ENCODE data around the gene CACNG6. TPM values are rescaled to one million over a fixed set of nuclear protein-coding genes. Genes with fewer than 3 reads are reported as not detected.

Gene CACNG6
- total and polyA plus RNA-seq, 2 donors (not counting 3 experiments of a cell fraction or from before 2014, with no cell fraction given) = 5.0 to 5.4 TPM

GRCh38 chr19:53998223-53998622 is 6.8 kb downstream of the CACNG6 start:
- no peak overlapping the region for H2AFZ ChIP-seq (ENCODE audit: low read depth, low read length)
- no peak overlapping the region for H3K27ac ChIP-seq (ENCODE audit: insufficient read depth, low read depth, low read length)
- CTCF ChIA-PET = interaction anchor here (1.8 kb wide), 1 partner anchor 26 kb away, joined by 7 read pairs; no protein-coding TSS in a partner anchor
- no peak for FAIRE-seq
- dilution Hi-C loops (cut with MboI; ENCODE audit: extremely low pct_ligation_motif_present, low sequenced_read_pairs) (no loop called here), intact Hi-C loops (cut with micrococcal nuclease) (no loop called here)
- no peak for TF ChIP-seq FOS (IDR thresholded peaks at IDR 0.05; ENCODE audit: borderline replicate concordance, insufficient read depth, low read length)
- no peak for TF ChIP-seq CTCF (IDR thresholded peaks at IDR 0.05; ENCODE audit: extremely low read depth in 1 of 2, insufficient read depth in 1 of 2, low read depth in 1 of 2, low read length in 2 of 2)
- no peak for TF ChIP-seq MYC (IDR thresholded peaks at IDR 0.05; ENCODE audit: low read depth, low read length)
- no peak for TF ChIP-seq GATA2 (IDR thresholded peaks at IDR 0.05; ENCODE audit: insufficient read depth, insufficient read length, low read depth, low read length)
- TF ChIP-seq POLR2AphosphoS5 (IDR thresholded peaks at IDR 0.05; ENCODE audit: insufficient read depth, low read depth, low read length) = no peak
- TF ChIP-seq JUN (IDR thresholded peaks at IDR 0.05; ENCODE audit: borderline replicate concordance, insufficient read depth, insufficient read length, low read depth) = no peak
- TF ChIP-seq, protein P1, sequence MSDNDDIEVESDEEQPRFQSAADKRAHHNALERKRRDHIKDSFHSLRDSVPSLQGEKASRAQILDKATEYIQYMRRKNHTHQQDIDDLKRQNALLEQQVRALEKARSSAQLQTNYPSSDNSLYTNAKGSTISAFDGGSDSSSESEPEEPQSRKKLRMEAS (IDR thresholded peaks at IDR 0.05; ENCODE audit: insufficient read depth, insufficient read length) = no peak
- TF ChIP-seq POLR2A (IDR thresholded peaks at IDR 0.05; ENCODE audit: low read depth, low read length) = no peak
- TF ChIP-seq EZH2 (IDR thresholded peaks at IDR 0.05; ENCODE audit: borderline replicate concordance, low read depth, low read length, severe bottlenecking) = no peak
- H3K9me1 ChIP-seq (replicated peaks; ENCODE audit: control insufficient read depth, extremely low read depth, insufficient read depth, low read length) = no peaks in the 10 kb centered on the region
- H3K79me2 ChIP-seq (ENCODE audit: control insufficient read depth, insufficient read depth, low read length) = no peaks in the 10 kb centered on the region
- no peaks in the 10 kb centered on the region for H4K20me1 ChIP-seq (replicated peaks; ENCODE audit: control insufficient read depth, extremely low read depth, insufficient read depth, low read length)
- no peak overlapping the region for H3K4me2 ChIP-seq (ENCODE audit: insufficient read depth, low read length)
- peaks cover 16% of the 10 kb centered on the region for H3K4me1 ChIP-seq (ENCODE audit: control insufficient read depth, extremely low read depth, insufficient read depth, low read length)
- DNase-seq (ENCODE audit: low read depth, low spot score) = no peak
- H3K27me3 ChIP-seq (ENCODE audit: control insufficient read depth in 2 of 2, insufficient read depth in 2 of 2, low read length in 2 of 2) = peaks cover 0 to 2% of the 10 kb centered on the region in 2 experiments
- BruUV-seq (replicated peaks) = no TSS peak
- no peaks in the 10 kb centered on the region for H3K36me3 ChIP-seq (ENCODE audit: control insufficient read depth in 2 of 2, extremely low read depth in 1 of 2, insufficient read depth in 2 of 2, low read length in 2 of 2)
- H3K9me3 ChIP-seq (replicated peaks; ENCODE audit: control insufficient read depth, insufficient read depth, low read length) = no peaks in the 10 kb centered on the region
- H3K4me3 ChIP-seq (replicated peaks in 1 of 3; ENCODE audit: insufficient read depth in 1 of 3, low read depth in 1 of 3, low read length in 3 of 3) = no peak overlapping the region
- POLR2A ChIA-PET = no interaction called here
- no peak overlapping the region for H3K9ac ChIP-seq (replicated peaks; ENCODE audit: extremely low read depth, insufficient read depth, low read length)

Measured in endothelial cell of umbilical vein (primary cell).